ENCODE measurements around the gene ZNF562.

- TF ChIP-seq EP300 (IDR thresholded peaks at IDR 0.05; ENCODE audit: low read depth) (no peak), POLR2A (IDR thresholded peaks at IDR 0.05) (no peak), CTCF (IDR thresholded peaks at IDR 0.05) (no peak), POLR2AphosphoS5 (IDR thresholded peaks at IDR 0.05) (no peak)
Measured at GRCh38 chr19:9610484-9611113, 64.3 kb downstream of the ZNF562 start.
